ENCODE data around the gene HOXB13.

HOXB13 gene

GRCh38 chr17:48737330-48738043 lies 8.9 kb upstream of the HOXB13 start:
- no peak for FAIRE-seq
- TF ChIP-seq CTCF (IDR thresholded peaks at IDR 0.05; ENCODE audit: insufficient read depth, missing control alignments), result no peak
- no peak for DNase-seq (ENCODE audit: insufficient read length, low spot score)

- no peak for TF ChIP-seq CTCF (IDR thresholded peaks at IDR 0.05; ENCODE audit: insufficient read depth, missing control alignments)
- no peak for FAIRE-seq
- DNase-seq (ENCODE audit: insufficient read length, low spot score), result no peak
These were observed 6.5 kb upstream of the HOXB13 start for GRCh38 chr17:48735062-48735351.

GRCh38 chr17:48734333-48735061 lies 5.9 kb upstream of the HOXB13 start:
- FAIRE-seq (no peak), DNase-seq (ENCODE audit: insufficient read length, low spot score) (no peak)
- TF ChIP-seq CTCF (IDR thresholded peaks at IDR 0.05; ENCODE audit: insufficient read depth, missing control alignments), result no peak

- no peak for DNase-seq (ENCODE audit: insufficient read length, low spot score)
- TF ChIP-seq CTCF (IDR thresholded peaks at IDR 0.05; ENCODE audit: insufficient read depth, missing control alignments), result no peak
- no peak for FAIRE-seq
These were observed 5.2 kb upstream of the HOXB13 start for GRCh38 chr17:48733632-48734328.

GRCh38 chr17:48732688-48733629 lies 4.4 kb upstream of the HOXB13 start:
- no peak for TF ChIP-seq CTCF (IDR thresholded peaks at IDR 0.05; ENCODE audit: insufficient read depth, missing control alignments)
- FAIRE-seq (no peak), DNase-seq (ENCODE audit: insufficient read length, low spot score) (no peak)

- TF ChIP-seq CTCF (IDR thresholded peaks at IDR 0.05; ENCODE audit: insufficient read depth, missing control alignments), result no peak
- FAIRE-seq, result no peak
- DNase-seq (ENCODE audit: insufficient read length, low spot score), result no peak
These were observed 2.8 kb upstream of the HOXB13 start for GRCh38 chr17:48731355-48731754.
